Liver (tissue), 9 donors: ENCODE results near the gene FLNB. TPM values are rescaled to one million over a fixed set of nuclear protein-coding genes. Genes with fewer than 3 reads are reported as not detected.

Experiments
- DNase-seq: peaks from one replicate; pipeline ENCODE4 v3.0.0-alpha.2; 2017; ENCODE audit warnings: low spot score
- H3K27ac ChIP-seq, 2 donors: one replicate each; pipeline ENCODE4 v1.7.0; 2013; ENCODE audit warnings: inconsistent platforms in 2 of 2, low read length in 2 of 2, control low read depth in 1 of 2, low read depth in 1 of 2, mild to moderate bottlenecking in 1 of 2
- H3K27me3 ChIP-seq, 4 donors: one replicate each; pipeline versions ENCODE4 v1.6.1 to v1.7.0; 2013; ENCODE audit warnings: low read length in 3 of 4, inconsistent platforms in 1 of 4, mild to moderate bottlenecking in 1 of 4, moderate library complexity in 1 of 4; ENCODE audit not compliant: control insufficient read depth in 4 of 4, insufficient read depth in 4 of 4
- H3K36me3 ChIP-seq, 4 donors: one replicate each; pipeline versions ENCODE4 v1.6.1 to v1.7.0; 2013; ENCODE audit warnings: low read length in 3 of 4, mild to moderate bottlenecking in 3 of 4, low read depth in 1 of 4, moderate library complexity in 1 of 4; ENCODE audit not compliant: control insufficient read depth in 4 of 4, insufficient read depth in 3 of 4
- H3K4me1 ChIP-seq, 4 donors: one replicate each; pipeline versions ENCODE4 v1.6.1 to v1.7.0; 2013; ENCODE audit warnings: low read length in 3 of 4, mild to moderate bottlenecking in 3 of 4, moderate library complexity in 1 of 4; ENCODE audit not compliant: control insufficient read depth in 4 of 4, insufficient read depth in 4 of 4
- H3K4me3 ChIP-seq, 3 donors: one replicate each; pipeline versions ENCODE4 v1.6.1 to v1.7.0; 2013; ENCODE audit warnings: low read length in 3 of 3, control low read depth in 1 of 3, low read depth in 1 of 3, mild to moderate bottlenecking in 1 of 3
- H3K9ac ChIP-seq, 2 donors: one replicate each; pipeline ENCODE4 v1.7.0; 2013; ENCODE audit warnings: low read length in 2 of 2, mild to moderate bottlenecking in 2 of 2, moderate library complexity in 2 of 2, control low read depth in 1 of 2, low read depth in 1 of 2
- H3K9me3 ChIP-seq, 4 donors: one replicate each; pipeline versions ENCODE4 v1.6.1 to v1.7.0; 2013; ENCODE audit warnings: low read length in 3 of 4; ENCODE audit not compliant: control insufficient read depth in 4 of 4
- EGR1 ChIP-seq, 2 donors: IDR thresholded peaks; 2 replicates each; pipeline ENCODE4 v1.6.1; 2016 to 2018; ENCODE audit warnings: antibody characterized with exemption in 2 of 2, low read depth in 2 of 2
- FOXA1 ChIP-seq: IDR thresholded peaks from 2 replicates; pipeline ENCODE4 v1.6.1; 2016; ENCODE audit warnings: antibody characterized with exemption
- FOXA2 ChIP-seq: IDR thresholded peaks from 2 replicates; pipeline ENCODE4 v1.6.1; 2016; ENCODE audit warnings: antibody characterized with exemption
- GABPA ChIP-seq, 2 donors: IDR thresholded peaks in 1 of 2; conservative IDR thresholded peaks in 1 of 2; 2 replicates each; pipeline ENCODE4 v1.6.1; 2016; ENCODE audit warnings: antibody characterized with exemption in 2 of 2, mild to moderate bottlenecking in 1 of 2, moderate library complexity in 1 of 2
- HNF4A ChIP-seq, 2 donors: conservative IDR thresholded peaks; 2 replicates each; pipeline ENCODE4 v1.6.1; 2016; ENCODE audit warnings: antibody characterized with exemption in 2 of 2, mild to moderate bottlenecking in 2 of 2
- HNF4G ChIP-seq: IDR thresholded peaks from 2 replicates; pipeline ENCODE4 v1.6.1; 2016; ENCODE audit warnings: antibody characterized with exemption
- JUND ChIP-seq, 2 donors: IDR thresholded peaks; 2 replicates each; pipeline ENCODE4 v1.6.1; 2016; ENCODE audit warnings: antibody characterized with exemption in 2 of 2
- NR2F2 ChIP-seq: IDR thresholded peaks from 2 replicates; pipeline ENCODE4 v1.6.1; 2016; ENCODE audit warnings: antibody characterized with exemption
- RAD21 ChIP-seq, 2 donors: IDR thresholded peaks; 2 replicates each; pipeline ENCODE4 v1.6.1; 2016; ENCODE audit warnings: antibody characterized with exemption in 2 of 2, mild to moderate bottlenecking in 2 of 2
- SP1 ChIP-seq: IDR thresholded peaks from 2 replicates; pipeline ENCODE4 v1.6.1; 2018; ENCODE audit warnings: antibody characterized with exemption, mild to moderate bottlenecking
- TAF1 ChIP-seq: conservative IDR thresholded peaks from 2 replicates; pipeline ENCODE4 v1.6.1; 2016; ENCODE audit warnings: antibody characterized with exemption, mild to moderate bottlenecking
- YY1 ChIP-seq: IDR thresholded peaks from 2 replicates; pipeline ENCODE4 v1.6.1; 2016; ENCODE audit warnings: antibody characterized with exemption, mild to moderate bottlenecking
- WGBS: extraction: QIAGEN DNeasy Blood & Tissue Kit; methylation state at CpG from one replicate; pipeline ENCODE4 v1.1.7; 2013; 5-methylcytosine and 5-hydroxymethylcytosine counted together
- polyA plus RNA-seq, 2 donors: library from polyadenylated mRNA; stranded (reverse) in 1 of 2; unstranded in 1 of 2; fragments of 200-250 nt in 1 of 2; fragments of >200 nt in 1 of 2; fragmentation: Nextera tagmentation in 1 of 2; extraction: Ambion mirVana in 1 of 2; gene quantifications; one replicate each; pipeline versions ENCODE4 v1.2.1 to v1.2.3, GENCODE V29; 2013 to 2015
- total RNA-seq, 2 donors: library from RNA; depleted of rRNA; stranded (reverse); fragments of >200 nt; gene quantifications; one replicate each; pipeline ENCODE4 v1.2.3, GENCODE V29; 2014
- TF ChIP-seq, protein P1 (sequence below): IDR thresholded peaks from 2 replicates; pipeline ENCODE4 v1.6.1; 2016; ENCODE audit warnings: antibody characterized with exemption
- TF ChIP-seq, protein P2 (sequence below): IDR thresholded peaks from 2 replicates; pipeline ENCODE4 v1.6.1; 2016; ENCODE audit warnings: antibody characterized with exemption
- TF ChIP-seq, protein P3 (sequence below): IDR thresholded peaks from 2 replicates; pipeline ENCODE4 v1.6.1; 2016; ENCODE audit warnings: antibody characterized with exemption
- donor health status: healthy.
- donor health status: healthy.
- donor health status: healthy.
- donor health status: healthy.
- donor health status: healthy.

FLNB gene
- total and polyA plus RNA-seq, 4 donors, result 22.9 to 124 (median 44.3) TPM

- peaks cover 1 to 34% (median 23%) of the 10 kb centered on the region in 4 donors for H3K4me1 ChIP-seq
- no peaks in the 10 kb centered on the region for H3K27me3 ChIP-seq
- 80% methylated on average over 11 of the region's 11 CpGs for WGBS
- H3K9ac ChIP-seq, result no peak overlapping the region
- no peak for TF ChIP-seq JUND (IDR thresholded peaks at IDR 0.05)
- peak in 1 of 2 donors; percentile 15 for TF ChIP-seq HNF4A (conservative IDR thresholded peaks at IDR 0.05)
- no peak overlapping the region for H3K4me3 ChIP-seq
- no peak for DNase-seq
- no peaks in the 10 kb centered on the region for H3K9me3 ChIP-seq
- no peaks in the 10 kb centered on the region for H3K36me3 ChIP-seq
- peak overlapping the region in 1 of 2 donors; percentile 10 for H3K27ac ChIP-seq
These were observed 27.5 kb downstream of the FLNB start for GRCh38 chr3:58035524-58036255.

- Histone ChIP-seq H3K4me1 (peaks cover 5 to 42% (median 30%) of the 10 kb centered on the region in 4 donors), H3K9ac (no peak overlapping the region), H3K27ac (no peak overlapping the region), H3K27me3 (no peaks in the 10 kb centered on the region), H3K4me3 (no peak overlapping the region), H3K9me3 (no peaks in the 10 kb centered on the region), H3K36me3 (no peaks in the 10 kb centered on the region)
- no peak for DNase-seq
- 76% methylated on average over 8 of the region's 8 CpGs for WGBS
- TF ChIP-seq, protein P1, sequence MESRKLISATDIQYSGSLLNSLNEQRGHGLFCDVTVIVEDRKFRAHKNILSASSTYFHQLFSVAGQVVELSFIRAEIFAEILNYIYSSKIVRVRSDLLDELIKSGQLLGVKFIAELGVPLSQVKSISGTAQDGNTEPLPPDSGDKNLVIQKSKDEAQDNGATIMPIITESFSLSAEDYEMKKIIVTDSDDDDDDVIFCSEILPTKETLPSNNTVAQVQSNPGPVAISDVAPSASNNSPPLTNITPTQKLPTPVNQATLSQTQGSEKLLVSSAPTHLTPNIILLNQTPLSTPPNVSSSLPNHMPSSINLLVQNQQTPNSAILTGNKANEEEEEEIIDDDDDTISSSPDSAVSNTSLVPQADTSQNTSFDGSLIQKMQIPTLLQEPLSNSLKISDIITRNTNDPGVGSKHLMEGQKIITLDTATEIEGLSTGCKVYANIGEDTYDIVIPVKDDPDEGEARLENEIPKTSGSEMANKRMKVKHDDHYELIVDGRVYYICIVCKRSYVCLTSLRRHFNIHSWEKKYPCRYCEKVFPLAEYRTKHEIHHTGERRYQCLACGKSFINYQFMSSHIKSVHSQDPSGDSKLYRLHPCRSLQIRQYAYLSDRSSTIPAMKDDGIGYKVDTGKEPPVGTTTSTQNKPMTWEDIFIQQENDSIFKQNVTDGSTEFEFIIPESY, result no peak
- no peak for TF ChIP-seq HNF4A (conservative IDR thresholded peaks at IDR 0.05)
- no peak for TF ChIP-seq EGR1 (IDR thresholded peaks at IDR 0.05; ENCODE audit: low read depth in 2 of 2)
- TF ChIP-seq NR2F2, result no peak
- TF ChIP-seq RAD21 (IDR thresholded peaks at IDR 0.05), result no peak
- TF ChIP-seq YY1, result no peak
- TF ChIP-seq FOXA1, result no peak
- TF ChIP-seq, protein P2, sequence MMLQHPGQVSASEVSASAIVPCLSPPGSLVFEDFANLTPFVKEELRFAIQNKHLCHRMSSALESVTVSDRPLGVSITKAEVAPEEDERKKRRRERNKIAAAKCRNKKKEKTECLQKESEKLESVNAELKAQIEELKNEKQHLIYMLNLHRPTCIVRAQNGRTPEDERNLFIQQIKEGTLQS, result no peak
- TF ChIP-seq GABPA (IDR thresholded peaks at IDR 0.05 in 1 of 2, conservative IDR thresholded peaks at IDR 0.05 in 1 of 2), result no peak
- TF ChIP-seq HNF4G, result no peak
- no peak for TF ChIP-seq SP1
- TF ChIP-seq JUND (IDR thresholded peaks at IDR 0.05), result no peak
- TF ChIP-seq, protein P3, sequence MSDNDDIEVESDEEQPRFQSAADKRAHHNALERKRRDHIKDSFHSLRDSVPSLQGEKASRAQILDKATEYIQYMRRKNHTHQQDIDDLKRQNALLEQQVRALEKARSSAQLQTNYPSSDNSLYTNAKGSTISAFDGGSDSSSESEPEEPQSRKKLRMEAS, result no peak
- TF ChIP-seq TAF1, result no peak
- no peak for TF ChIP-seq FOXA2
These were observed 28.2 kb downstream of the FLNB start for GRCh38 chr3:58036293-58037032.
